Hematopoietic multipotent progenitor cell treated with erythropoietin and hydrocortisone succinate and interleukin-3 and kit ligand, for 8 days (in vitro differentiated cells): Measurements from ENCODE around the gene C14orf132.
"Not testable (repeated sequence)": the region's sequence is repeated elsewhere in the genome, so short reads cannot be mapped to it uniquely, and the experiment has no call there.

Source experiments
- DNase-seq: peaks from one replicate; pipeline ENCODE4 v3.0.0-alpha.2; 2015

The C14orf132 gene

GRCh38 chr14:96038920-96039632, at the start of gene C14orf132:
C14orf132 (plus strand) TSS chr14:96039362; CDS start chr14:96039501, 139 bp downstream.
- peak; percentile 9 for DNase-seq

- peak; percentile 71 for DNase-seq
These were observed 45.2 kb upstream of the C14orf132 start for GRCh38 chr14:95993768-95994592.

GRCh38 chr14:95994593-95994928, 44.6 kb upstream of the C14orf132 start:
- DNase-seq, result no peak

- DNase-seq, result no peak
These were observed 40.5 kb upstream of the C14orf132 start for GRCh38 chr14:95998656-95999055.

GRCh38 chr14:96001866-96002497, 37.2 kb upstream of the C14orf132 start:
- DNase-seq, result no peak

GRCh38 chr14:96002498-96002884, 36.7 kb upstream of the C14orf132 start:
- no peak for DNase-seq

- DNase-seq, result no peak
These were observed 28.0 kb upstream of the C14orf132 start for GRCh38 chr14:96011131-96011530.

- DNase-seq, result no peak
These were observed 27.6 kb upstream of the C14orf132 start for GRCh38 chr14:96011607-96012006.

- DNase-seq, result not testable (repeated sequence)
These were observed 26.4 kb upstream of the C14orf132 start for GRCh38 chr14:96012757-96013156.

- no peak for DNase-seq
These were observed 25.0 kb upstream of the C14orf132 start for GRCh38 chr14:96014176-96014575.

- no peak for DNase-seq
These were observed 22.5 kb upstream of the C14orf132 start for GRCh38 chr14:96016501-96017160.

GRCh38 chr14:96017882-96018281, 21.3 kb upstream of the C14orf132 start:
- no peak for DNase-seq

GRCh38 chr14:96027431-96028355, 11.5 kb upstream of the C14orf132 start:
- DNase-seq, result no peak

GRCh38 chr14:96029089-96029645, 10.0 kb upstream of the C14orf132 start:
- no peak for DNase-seq

- no peak for DNase-seq
These were observed 8.9 kb upstream of the C14orf132 start for GRCh38 chr14:96030108-96030760.

GRCh38 chr14:96031691-96032090, 7.5 kb upstream of the C14orf132 start:
- no peak for DNase-seq

GRCh38 chr14:96035456-96035855, 3.7 kb upstream of the C14orf132 start:
- no peak for DNase-seq

- DNase-seq, result no peak
These were observed 1.1 kb upstream of the C14orf132 start for GRCh38 chr14:96037891-96038557.

GRCh38 chr14:96038558-96038919, 623 bp upstream of the C14orf132 start:
- no peak for DNase-seq

GRCh38 chr14:96039633-96040311, 610 bp downstream of the C14orf132 start:
- no peak for DNase-seq
